ENCODE data around the gene CALD1. TPM values are rescaled to one million over a fixed set of nuclear protein-coding genes. Genes with fewer than 3 reads are reported as not detected.

The CALD1 gene
- total RNA-seq, 1 donor from 2014 or later = 118 TPM

- no peaks in the 10 kb centered on the region for H3K36me3 ChIP-seq
- no peak overlapping the region for H3K4me2 ChIP-seq
- no peak overlapping the region for H3K27ac ChIP-seq
- H3K27me3 ChIP-seq = no peaks in the 10 kb centered on the region
- Mint-ChIP-seq H3K27ac (no peak overlapping the region), H3K9me3 (peaks cover 2% of the 10 kb centered on the region), H3K36me3 (no peaks in the 10 kb centered on the region), H3K4me3 (no peak overlapping the region), H3K4me1 (peaks cover 4% of the 10 kb centered on the region), H3K27me3 (ENCODE audit: insufficient read depth, low read depth) (peaks cover 2% of the 10 kb centered on the region)
- no peaks in the 10 kb centered on the region for H3K79me2 ChIP-seq (ENCODE audit: low read depth)
- H3K9ac ChIP-seq = no peak overlapping the region
- H3K9me3 ChIP-seq (ENCODE audit: low read depth) = no peaks in the 10 kb centered on the region
- TF ChIP-seq EZH2 (IDR thresholded peaks at IDR 0.05) (no peak), CTCF (IDR thresholded peaks at IDR 0.05) (no peak), EZH2phosphoT487 (IDR thresholded peaks at IDR 0.05) (no peak)
- no peaks in the 10 kb centered on the region for H3K4me1 ChIP-seq
- no peak overlapping the region for H2AFZ ChIP-seq (replicated peaks)
- no peak for DNase-seq (ENCODE audit: low spot score)
- H3K4me3 ChIP-seq = no peak overlapping the region
- no peaks in the 10 kb centered on the region for H3F3A ChIP-seq (ENCODE audit: low read depth)
- H4K20me1 ChIP-seq (ENCODE audit: low read depth) = no peaks in the 10 kb centered on the region
These were observed 8.8 kb upstream of the CALD1 start for GRCh38 chr7:134770676-134771075.

GRCh38 chr7:134771111-134771510 lies 8.3 kb upstream of the CALD1 start:
- no peak for TF ChIP-seq CTCF (IDR thresholded peaks at IDR 0.05)
- no peak overlapping the region for H3K4me2 ChIP-seq
- no peak overlapping the region for H2AFZ ChIP-seq (replicated peaks)
- no peak overlapping the region for H3K4me3 Mint-ChIP-seq
- no peaks in the 10 kb centered on the region for H3K27me3 ChIP-seq
- H3K27ac Mint-ChIP-seq = no peak overlapping the region
- H3F3A ChIP-seq (ENCODE audit: low read depth) = no peaks in the 10 kb centered on the region
- H3K4me1 Mint-ChIP-seq = peaks cover 4% of the 10 kb centered on the region
- H3K36me3 Mint-ChIP-seq = no peaks in the 10 kb centered on the region
- H3K4me3 ChIP-seq = no peak overlapping the region
- no peaks in the 10 kb centered on the region for H3K79me2 ChIP-seq (ENCODE audit: low read depth)
- no peak for DNase-seq (ENCODE audit: low spot score)
- H3K9me3 Mint-ChIP-seq = peaks cover 2% of the 10 kb centered on the region
- H3K9ac ChIP-seq = no peak overlapping the region
- H4K20me1 ChIP-seq (ENCODE audit: low read depth) = no peaks in the 10 kb centered on the region
- no peak overlapping the region for H3K27ac ChIP-seq
- H3K27me3 Mint-ChIP-seq (ENCODE audit: insufficient read depth, low read depth) = peaks cover 2% of the 10 kb centered on the region
- no peaks in the 10 kb centered on the region for H3K4me1 ChIP-seq
- H3K36me3 ChIP-seq = no peaks in the 10 kb centered on the region
- no peaks in the 10 kb centered on the region for H3K9me3 ChIP-seq (ENCODE audit: low read depth)

GRCh38 chr7:134771889-134772288 lies 7.5 kb upstream of the CALD1 start:
- Histone ChIP-seq H2AFZ (replicated peaks) (no peak overlapping the region), H3F3A (ENCODE audit: low read depth) (no peaks in the 10 kb centered on the region), H3K4me2 (no peak overlapping the region), H3K4me3 (no peak overlapping the region), H3K36me3 (no peaks in the 10 kb centered on the region), H3K9me3 (ENCODE audit: low read depth) (no peaks in the 10 kb centered on the region), H3K9ac (no peak overlapping the region), H4K20me1 (ENCODE audit: low read depth) (no peaks in the 10 kb centered on the region), H3K4me1 (no peaks in the 10 kb centered on the region), H3K79me2 (ENCODE audit: low read depth) (no peaks in the 10 kb centered on the region), H3K27me3 (no peaks in the 10 kb centered on the region), H3K27ac (no peak overlapping the region)
- no peaks in the 10 kb centered on the region for H3K36me3 Mint-ChIP-seq
- DNase-seq (ENCODE audit: low spot score) = no peak
- peaks cover 2% of the 10 kb centered on the region for H3K9me3 Mint-ChIP-seq
- TF ChIP-seq CTCF (IDR thresholded peaks at IDR 0.05) (no peak), EZH2 (IDR thresholded peaks at IDR 0.05) (no peak), EZH2phosphoT487 (IDR thresholded peaks at IDR 0.05) (no peak)
- H3K27me3 Mint-ChIP-seq (ENCODE audit: insufficient read depth, low read depth) = peaks cover 2% of the 10 kb centered on the region
- H3K4me3 Mint-ChIP-seq = no peak overlapping the region
- H3K27ac Mint-ChIP-seq = no peak overlapping the region
- peaks cover 2% of the 10 kb centered on the region for H3K4me1 Mint-ChIP-seq

GRCh38 chr7:134772401-134772800 lies 7.0 kb upstream of the CALD1 start:
- no peak for TF ChIP-seq EZH2 (IDR thresholded peaks at IDR 0.05)
- TF ChIP-seq CTCF (IDR thresholded peaks at IDR 0.05) = no peak
- TF ChIP-seq EZH2phosphoT487 (IDR thresholded peaks at IDR 0.05) = no peak
- Histone ChIP-seq H3K27ac (no peak overlapping the region), H3K4me3 (no peak overlapping the region), H3K27me3 (no peaks in the 10 kb centered on the region), H3K36me3 (no peaks in the 10 kb centered on the region), H4K20me1 (ENCODE audit: low read depth) (no peaks in the 10 kb centered on the region), H3K4me1 (no peaks in the 10 kb centered on the region), H3K4me2 (no peak overlapping the region), H3K79me2 (ENCODE audit: low read depth) (no peaks in the 10 kb centered on the region), H3K9ac (no peak overlapping the region), H2AFZ (replicated peaks) (no peak overlapping the region), H3F3A (ENCODE audit: low read depth) (no peaks in the 10 kb centered on the region), H3K9me3 (ENCODE audit: low read depth) (no peaks in the 10 kb centered on the region)
- peaks cover 2% of the 10 kb centered on the region for H3K4me1 Mint-ChIP-seq
- no peaks in the 10 kb centered on the region for H3K36me3 Mint-ChIP-seq
- H3K9me3 Mint-ChIP-seq = peaks cover 2% of the 10 kb centered on the region
- H3K27me3 Mint-ChIP-seq (ENCODE audit: insufficient read depth, low read depth) = peaks cover 2% of the 10 kb centered on the region
- H3K27ac Mint-ChIP-seq = no peak overlapping the region
- no peak overlapping the region for H3K4me3 Mint-ChIP-seq
- DNase-seq (ENCODE audit: low spot score) = no peak

Measured in neural progenitor cell (in vitro differentiated cells).